HG03439 (cell line): ENCODE results near the gene PARP15.
"Not testable (repeated sequence)": the region's sequence is repeated elsewhere in the genome, so short reads cannot be mapped to it uniquely, and the experiment has no call there.

Source experiments
- ATAC-seq: cut with Tn5 transposase; IDR thresholded peaks from one replicate; pipeline ENCODE4 v1.9.1; 2021; ENCODE audit warnings: mild to moderate bottlenecking, moderate library complexity; ENCODE audit not compliant: unreplicated experiment

The PARP15 gene

GRCh38 chr3:122577409-122578031, at the start of gene PARP15:
Gene PARP15 (plus strand): TSS chr3:122577650. CDS start chr3:122577668, 18 bp downstream.
- ATAC-seq = no peak

GRCh38 chr3:122530164-122530563, 47.3 kb upstream of the PARP15 start:
- ATAC-seq = no peak

DNA sequence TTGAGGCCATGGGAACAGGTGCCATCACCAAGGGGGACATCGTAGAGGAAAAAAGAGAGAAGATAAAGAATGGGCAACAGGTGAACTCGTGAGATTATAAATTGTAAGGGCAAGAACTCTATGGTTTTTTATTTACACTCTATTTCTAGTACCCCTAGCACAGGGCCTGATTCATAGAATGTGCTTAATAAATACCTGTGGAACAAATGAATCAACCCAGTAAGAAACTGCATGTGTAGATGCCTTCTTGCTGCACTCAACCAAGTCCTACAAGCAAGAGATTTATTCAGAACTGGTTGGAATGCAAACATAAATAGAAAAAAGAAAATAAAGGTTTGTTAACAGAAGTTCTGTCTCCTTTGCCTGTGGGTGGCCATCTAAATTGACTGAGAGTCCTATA, 44.0 kb upstream of the PARP15 start:
- peak; percentile 6 for ATAC-seq

DNA sequence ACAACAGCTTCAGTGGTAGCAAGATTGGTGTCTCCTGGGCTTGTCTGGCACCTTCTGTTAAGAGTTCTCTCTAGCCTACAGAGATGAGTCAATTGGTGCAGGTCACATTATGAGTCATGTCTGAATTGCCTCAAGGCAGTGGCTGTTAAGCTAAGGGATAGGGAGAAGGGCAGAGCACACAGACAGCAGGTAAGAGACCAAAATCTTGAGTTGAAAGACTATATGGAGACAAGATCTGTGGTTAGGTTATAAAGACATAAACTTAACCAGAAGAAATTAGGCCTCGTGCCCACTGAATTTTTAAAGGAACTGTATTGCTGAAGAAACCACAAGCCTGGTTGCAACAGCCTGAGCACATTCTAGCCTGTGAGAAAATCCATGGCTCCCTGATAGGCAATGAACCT, 43.5 kb upstream of the PARP15 start:
- peak; percentile 98 for ATAC-seq

DNA sequence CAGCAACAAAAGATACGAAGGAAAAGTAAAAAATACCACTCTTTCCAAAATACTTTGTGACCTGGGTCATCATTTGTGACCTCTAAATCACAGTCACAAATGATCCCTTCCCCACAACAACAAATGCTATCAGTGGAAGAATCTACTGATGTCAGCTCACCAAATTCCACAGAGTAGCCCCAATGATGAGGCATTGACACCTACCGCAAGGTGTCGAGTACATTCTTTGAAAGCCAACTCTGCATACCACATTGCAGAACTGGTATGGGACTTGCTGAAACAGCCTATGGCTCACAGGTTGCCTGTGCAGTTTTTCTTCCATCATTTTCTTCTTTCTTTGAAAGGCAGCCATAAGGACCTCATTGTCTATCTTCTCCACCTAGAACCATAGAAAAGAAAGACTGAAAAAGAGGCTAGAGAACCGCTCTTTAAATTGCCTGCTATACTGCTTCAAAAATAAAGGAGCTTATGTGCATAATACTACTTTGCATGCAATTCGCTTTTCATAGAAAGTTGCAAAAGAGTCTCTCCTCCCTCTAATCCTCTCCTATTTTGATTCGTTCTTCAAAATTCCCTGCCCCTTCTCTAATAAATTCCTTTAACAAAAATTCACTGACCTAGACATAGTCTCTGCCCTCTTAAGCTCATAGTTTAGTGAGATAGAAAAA, 41.4 kb upstream of the PARP15 start:
- no peak for ATAC-seq

DNA sequence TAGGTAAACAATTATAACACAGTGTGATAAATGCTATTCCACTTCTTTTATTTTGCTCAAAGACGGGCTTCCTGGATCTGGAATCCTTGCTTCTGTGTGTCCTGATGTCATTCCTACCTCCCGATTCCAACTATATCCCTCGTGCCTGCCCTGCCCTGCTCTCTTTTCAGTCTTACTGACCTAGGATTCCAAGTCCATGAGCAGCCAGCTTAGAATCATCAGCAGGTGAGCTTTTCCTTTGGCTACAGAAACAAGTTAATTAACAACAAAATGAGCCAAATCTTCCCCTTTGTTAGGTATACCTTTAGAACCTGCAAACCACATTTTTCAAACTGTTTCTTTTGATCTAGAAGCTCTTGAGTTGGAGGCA, 40.8 kb upstream of the PARP15 start:
- no peak for ATAC-seq

- no peak for ATAC-seq
Measured at GRCh38 chr3:122538956-122539490, 38.4 kb upstream of the PARP15 start.

DNA sequence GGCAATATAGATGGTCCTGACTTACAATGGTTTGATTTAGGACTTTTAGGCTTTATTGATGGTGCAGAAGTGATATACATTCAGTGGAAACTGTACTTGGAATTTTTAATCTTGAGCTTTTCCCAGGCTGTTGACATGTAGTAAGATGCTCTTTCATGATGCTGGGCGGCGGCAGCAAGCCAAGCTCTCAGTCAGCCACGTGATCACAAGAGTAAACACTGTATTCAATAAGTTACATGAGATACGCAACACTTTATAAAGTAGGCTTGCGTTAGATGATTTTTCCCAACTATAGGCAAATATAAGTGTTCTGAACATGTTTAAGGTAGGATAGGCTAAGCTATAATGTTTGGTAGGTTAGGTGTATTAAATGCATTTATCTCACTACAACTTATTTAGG, 31.3 kb upstream of the PARP15 start:
- ATAC-seq = no peak

DNA sequence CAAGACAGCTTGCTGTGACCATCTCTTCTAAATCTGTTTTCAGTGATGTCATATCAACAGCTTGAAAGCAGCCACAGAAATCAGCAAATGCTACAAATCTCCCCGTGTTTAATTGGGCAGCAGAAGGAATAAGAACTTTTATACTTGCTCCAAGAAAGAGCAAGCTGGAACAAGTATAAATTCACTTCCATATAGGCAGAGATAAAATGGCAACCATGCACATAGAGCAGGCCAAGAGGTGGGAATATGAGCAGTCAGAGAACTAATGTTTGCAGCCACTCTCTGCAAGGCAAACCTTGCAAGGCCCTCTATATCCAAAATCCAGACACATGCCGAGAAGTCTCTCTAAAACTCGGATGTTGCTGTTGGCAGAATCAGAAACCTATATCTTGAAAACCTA, 29.4 kb upstream of the PARP15 start:
- no peak for ATAC-seq

- ATAC-seq = no peak
Measured at GRCh38 chr3:122548619-122549018, 28.8 kb upstream of the PARP15 start.

- ATAC-seq = no peak
Measured at GRCh38 chr3:122553171-122553570, 24.3 kb upstream of the PARP15 start.

DNA sequence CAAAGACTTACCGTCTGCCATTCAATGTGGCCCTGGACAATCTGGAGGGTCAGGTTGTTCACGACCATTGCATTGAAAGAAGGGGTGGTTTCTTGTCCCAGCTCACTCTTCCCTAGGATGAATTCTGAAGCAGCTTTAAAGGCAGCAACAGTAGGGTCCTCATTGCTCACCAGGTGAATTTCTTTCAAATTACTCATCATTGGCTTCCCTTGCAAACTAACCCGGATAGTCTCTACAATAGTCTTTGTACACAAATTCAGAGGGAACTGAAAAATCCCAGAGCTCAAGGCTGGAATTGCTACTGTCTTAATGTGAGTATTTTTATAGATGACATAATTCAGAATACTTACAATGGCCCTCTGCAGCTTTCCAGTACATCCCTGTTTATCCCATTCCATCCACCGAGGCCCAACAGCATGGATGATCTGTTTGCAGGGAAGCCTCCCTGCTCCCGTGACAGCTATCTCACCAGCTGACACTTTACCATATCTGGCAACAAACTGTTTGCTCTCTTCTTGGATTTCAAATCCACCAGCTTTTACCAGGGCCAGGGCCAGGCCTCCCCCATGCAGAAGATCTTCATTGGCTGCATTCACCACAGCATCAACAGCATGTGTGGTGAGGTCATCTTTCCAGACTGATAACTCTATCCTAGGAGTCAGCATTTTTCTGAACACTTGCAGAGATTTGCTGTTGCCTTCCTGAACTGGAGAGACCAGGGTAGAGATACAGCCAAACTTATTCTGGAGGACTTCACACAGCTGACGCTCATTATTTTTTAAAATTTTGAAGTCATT, 22.0 kb upstream of the PARP15 start:
- no peak for ATAC-seq

GRCh38 chr3:122557356-122557755, 20.1 kb upstream of the PARP15 start:
- no peak for ATAC-seq

GRCh38 chr3:122558605-122559004, 18.8 kb upstream of the PARP15 start:
- no peak for ATAC-seq

DNA sequence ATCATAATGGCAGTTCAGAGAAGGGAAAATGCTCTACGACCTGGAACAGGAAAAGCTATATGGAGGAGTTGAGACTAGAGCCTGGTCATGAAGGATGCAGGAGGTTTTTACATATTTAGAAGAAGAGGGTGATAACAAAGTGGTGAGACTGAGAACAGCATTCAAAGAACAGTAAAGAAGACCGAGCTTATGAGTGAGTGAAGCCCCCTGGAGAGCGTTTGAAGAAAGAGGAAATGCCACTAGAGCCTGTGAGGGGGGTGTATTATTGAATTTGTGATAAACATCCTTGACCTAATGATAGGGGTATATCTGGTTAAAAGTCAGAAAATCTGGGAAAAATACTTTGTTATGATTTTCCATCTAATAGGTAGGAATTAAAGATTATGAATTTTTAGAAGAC, 17.5 kb upstream of the PARP15 start:
- no peak for ATAC-seq

- no peak for ATAC-seq
Measured at GRCh38 chr3:122560680-122561079, 16.8 kb upstream of the PARP15 start.

DNA sequence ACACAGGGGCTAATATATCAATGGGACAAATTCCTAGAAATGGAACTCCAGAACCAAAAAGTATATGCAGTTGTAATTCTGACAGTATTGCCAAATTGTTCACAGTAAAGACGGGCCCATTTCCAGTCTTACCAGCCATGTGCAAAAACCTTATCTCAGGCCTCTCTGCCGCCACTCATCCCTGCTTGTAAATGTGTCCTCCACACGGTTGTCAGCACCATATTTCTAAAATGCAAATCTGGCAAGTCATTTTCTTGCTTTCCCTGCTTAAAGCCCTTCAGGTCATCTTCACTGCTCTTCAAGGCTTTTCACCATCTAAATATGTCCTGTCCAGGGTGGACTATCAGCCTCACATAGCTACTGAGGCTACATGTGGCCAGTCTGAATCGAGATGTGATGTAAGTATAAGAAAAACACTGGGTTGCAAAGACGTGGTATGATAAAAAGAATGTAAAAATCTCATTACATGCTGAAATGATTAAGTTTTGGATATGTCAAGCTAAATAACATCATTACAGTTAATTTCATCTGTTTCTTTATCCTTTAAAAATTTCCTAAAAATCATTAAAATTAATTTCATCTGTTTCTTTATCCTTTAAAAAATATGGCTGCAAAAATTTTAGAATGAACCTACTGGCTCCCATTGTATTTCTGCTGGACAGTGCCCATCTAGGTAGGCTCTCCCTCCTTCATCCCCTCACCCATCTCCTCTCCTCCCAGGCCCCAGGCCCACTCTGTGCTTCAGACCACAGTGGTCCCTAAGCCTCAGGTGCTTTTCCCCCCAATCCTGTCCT, 14.3 kb upstream of the PARP15 start:
- no peak for ATAC-seq

- ATAC-seq = no peak
Measured at GRCh38 chr3:122563717-122564025, 13.8 kb upstream of the PARP15 start.

DNA sequence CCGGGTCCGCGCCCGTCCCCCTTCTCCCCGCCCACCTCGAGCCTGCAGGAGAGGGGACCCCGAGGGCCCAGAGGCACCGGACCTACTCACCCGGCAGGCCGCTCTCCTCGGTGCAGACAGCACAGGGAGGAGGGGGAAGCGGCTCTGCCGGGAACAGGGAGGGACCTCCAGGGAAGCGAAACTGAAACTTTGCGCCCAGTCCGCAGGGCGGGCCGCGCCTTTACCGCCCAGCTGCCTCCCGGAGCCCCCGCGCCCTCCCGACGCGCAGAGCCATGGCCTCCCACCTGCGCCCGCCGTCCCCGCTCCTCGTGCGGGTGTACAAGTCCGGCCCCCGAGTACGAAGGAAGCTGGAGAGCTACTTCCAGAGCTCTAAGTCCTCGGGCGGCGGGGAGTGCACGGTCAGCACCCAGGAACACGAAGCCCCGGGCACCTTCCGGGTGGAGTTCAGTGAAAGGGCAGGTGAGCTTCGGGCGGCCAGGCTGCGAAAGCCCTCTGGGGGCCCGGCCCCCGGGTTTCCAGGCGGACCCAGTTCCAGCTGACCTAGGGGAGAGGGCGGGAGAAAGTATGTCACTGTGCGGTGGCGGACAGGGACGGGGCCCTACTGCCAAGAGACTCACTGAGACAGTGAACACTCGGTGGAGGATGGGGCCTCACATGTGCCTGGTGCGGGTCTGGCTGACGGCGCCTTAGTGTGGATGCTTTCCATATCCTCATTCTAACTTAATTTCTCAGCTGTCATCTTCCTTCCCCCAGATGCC, 13.1 kb upstream of the PARP15 start, which contains the start of the genes DTX3L and PARP9:
DTX3L (plus strand) TSS at position 184 of the 758 bp plus-strand sequence; CDS start at position 273, 89 bp downstream.
PARP9 (minus strand) TSS at position 146 of the 758 bp plus-strand sequence. CDS start 4,680 bp downstream, outside the sequence.
- ATAC-seq = peak; percentile 68

DNA sequence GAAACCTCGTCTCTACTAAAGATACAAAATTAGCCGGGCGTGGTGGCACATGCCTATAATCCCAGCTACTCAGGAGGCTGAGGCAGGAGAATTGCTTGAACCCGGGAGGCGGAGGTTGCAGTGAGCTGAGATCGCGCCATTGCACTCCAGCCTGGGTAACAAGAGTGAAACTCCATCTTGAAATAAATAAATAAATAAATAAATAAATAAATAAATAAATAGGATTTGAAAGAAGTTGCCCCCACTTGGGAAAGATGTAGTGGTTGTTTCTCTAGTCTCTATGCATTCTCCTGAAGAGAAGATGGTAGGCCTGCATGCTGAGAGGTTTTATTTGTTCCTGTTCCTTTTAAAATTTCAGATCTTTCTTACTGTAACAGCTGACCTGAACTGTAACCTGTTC, 9.3 kb upstream of the PARP15 start:
- ATAC-seq = not testable (repeated sequence)
